Left renal cortex interstitium (tissue), 4 donors: ENCODE measurements around the gene PRMT1. TPM values are rescaled to one million over a fixed set of nuclear protein-coding genes. Genes with fewer than 3 reads are reported as not detected.

Experiments
- DNase-seq, 4 donors: peaks; one replicate each; pipeline ENCODE4 v3.0.0-alpha.2; 2013; ENCODE audit warnings: low read depth in 4 of 4, low spot score in 2 of 4, missing footprints in 1 of 4
- polyA plus RNA-seq, 4 donors: library from polyadenylated mRNA; unstranded; fragments of 120-200 nt; gene quantifications; one replicate each; pipeline ENCODE4 v1.2.1, GENCODE V29; 2013; ENCODE audit not compliant: insufficient read length in 4 of 4

Gene PRMT1
- polyA plus RNA-seq, 4 donors = 192 to 264 (median 241) TPM

- no peak for DNase-seq
Observed at GRCh38 chr19:49651029-49651819, 25.8 kb upstream of the PRMT1 start.

- no peak for DNase-seq
Observed at GRCh38 chr19:49651820-49652550, 25.1 kb upstream of the PRMT1 start.

GRCh38 chr19:49652551-49653465, 24.3 kb upstream of the PRMT1 start:
- no peak for DNase-seq

- DNase-seq = no peak
Observed at GRCh38 chr19:49653466-49653806, 23.6 kb upstream of the PRMT1 start.

- DNase-seq = no peak
Observed at GRCh38 chr19:49654581-49654980, 22.5 kb upstream of the PRMT1 start.

- DNase-seq = no peak
Observed at GRCh38 chr19:49655570-49656455, 21.3 kb upstream of the PRMT1 start.

GRCh38 chr19:49656456-49657109, 20.5 kb upstream of the PRMT1 start:
- no peak for DNase-seq

- DNase-seq = no peak
Observed at GRCh38 chr19:49657493-49658138, 19.5 kb upstream of the PRMT1 start.

- DNase-seq = no peak
Observed at GRCh38 chr19:49658139-49658517, 18.9 kb upstream of the PRMT1 start.

GRCh38 chr19:49658566-49659442, 18.3 kb upstream of the PRMT1 start:
- no peak for DNase-seq

GRCh38 chr19:49660338-49660961, 16.6 kb upstream of the PRMT1 start:
- no peak for DNase-seq

GRCh38 chr19:49662011-49662410, 15.1 kb upstream of the PRMT1 start:
- DNase-seq = no peak

GRCh38 chr19:49663224-49663623, 13.8 kb upstream of the PRMT1 start:
- no peak for DNase-seq

GRCh38 chr19:49664171-49665035, 12.7 kb upstream of the PRMT1 start:
- DNase-seq = peak in 1 of 4 donors; percentile 64

GRCh38 chr19:49665036-49665350, 12.1 kb upstream of the PRMT1 start:
- DNase-seq = no peak

GRCh38 chr19:49665351-49666119, 11.5 kb upstream of the PRMT1 start, which contains the start of the genes BCL2L12 and IRF3:
TSS of gene BCL2L12 (plus strand) at chr19:49665933. CDS start at chr19:49666693, 760 bp downstream.
TSS of gene IRF3 (minus strand) at chr19:49665857. CDS start at chr19:49664838, 1,019 bp downstream.
- peak; percentile 87 to 97 (median 92) for DNase-seq
